D721Med (cell line): ENCODE measurements around the gene TMEM125.

Experiments
- DNase-seq: peaks from one replicate; pipeline ENCODE4 v3.0.0; 2011; ENCODE audit warnings: low spot score; ENCODE audit not compliant: insufficient read length
- FAIRE-seq: peaks from 2 replicates; lab custom pipeline; 2011; peaks lifted over from hg19 to GRCh38; lab: Jason Lieb, UNC
- CTCF ChIP-seq: IDR thresholded peaks from 2 replicates; pipeline ENCODE4 v1.5.1; 2012; ENCODE audit warnings: mild to moderate bottlenecking, control low read depth; ENCODE audit not compliant: insufficient read depth; ENCODE audit errors: missing control alignments

TMEM125 gene

GRCh38 chr1:43246466-43247213, 23.1 kb upstream of the TMEM125 start:
- no peak for TF ChIP-seq CTCF
- no peak for DNase-seq
- no peak for FAIRE-seq

GRCh38 chr1:43247256-43247921, 22.4 kb upstream of the TMEM125 start:
- TF ChIP-seq CTCF, result no peak
- no peak for DNase-seq
- no peak for FAIRE-seq

- FAIRE-seq (no peak), DNase-seq (no peak)
- TF ChIP-seq CTCF, result no peak
Observed at GRCh38 chr1:43250351-43250761, 19.4 kb upstream of the TMEM125 start.

- FAIRE-seq, result no peak
- DNase-seq, result no peak
- TF ChIP-seq CTCF, result no peak
Observed at GRCh38 chr1:43251024-43251423, 18.8 kb upstream of the TMEM125 start.

- DNase-seq (no peak), FAIRE-seq (no peak)
- no peak for TF ChIP-seq CTCF
Observed at GRCh38 chr1:43252225-43252624, 17.6 kb upstream of the TMEM125 start.

GRCh38 chr1:43253173-43253572, 16.6 kb upstream of the TMEM125 start:
- DNase-seq (no peak), FAIRE-seq (no peak)
- no peak for TF ChIP-seq CTCF

GRCh38 chr1:43253876-43254275, 15.9 kb upstream of the TMEM125 start:
- FAIRE-seq (no peak), DNase-seq (no peak)
- TF ChIP-seq CTCF, result no peak
